ENCODE data around the gene NOS1AP.

Gene NOS1AP

GRCh38 chr1:162398999-162399580 is 329.6 kb downstream of the NOS1AP start:
- no peak for ATAC-seq

GRCh38 chr1:162400790-162401355 is 331.4 kb downstream of the NOS1AP start:
- TF ChIP-seq CREB5 (CRISPR knock-in tag; IDR thresholded peaks at IDR 0.05; ENCODE audit: low read depth) = no peak
- no peak for TF ChIP-seq CSRNP3 (CRISPR knock-in tag; IDR thresholded peaks at IDR 0.05)
- TF ChIP-seq ARNTL (CRISPR knock-in tag; IDR thresholded peaks at IDR 0.05; ENCODE audit: borderline replicate concordance, low read depth) = no peak
- TF ChIP-seq PATZ1 (CRISPR knock-in tag; IDR thresholded peaks at IDR 0.05; ENCODE audit: borderline replicate concordance) = no peak
- TF ChIP-seq OSR1 (CRISPR knock-in tag; IDR thresholded peaks at IDR 0.05) = no peak
- TF ChIP-seq ISL1 (CRISPR knock-in tag; IDR thresholded peaks at IDR 0.05) = no peak
- no peak for TF ChIP-seq TSHZ2 (CRISPR knock-in tag; IDR thresholded peaks at IDR 0.05)
- no peak for TF ChIP-seq ESRRG (CRISPR knock-in tag; IDR thresholded peaks at IDR 0.05)
- no peak for TF ChIP-seq ZNF8 (CRISPR knock-in tag; IDR thresholded peaks at IDR 0.05)
- no peak for TF ChIP-seq SNAI2 (CRISPR knock-in tag; IDR thresholded peaks at IDR 0.05)
- no peak for TF ChIP-seq GLIS3 (CRISPR knock-in tag; IDR thresholded peaks at IDR 0.05)
- TF ChIP-seq ZNF70 (CRISPR knock-in tag; IDR thresholded peaks at IDR 0.05) = no peak
- TF ChIP-seq ZFP30 (CRISPR knock-in tag; IDR thresholded peaks at IDR 0.05) = no peak
- no peak for TF ChIP-seq ZNF565 (CRISPR knock-in tag; conservative IDR thresholded peaks at IDR 0.05; ENCODE audit: low read depth)
- TF ChIP-seq TOX (CRISPR knock-in tag; IDR thresholded peaks at IDR 0.05; ENCODE audit: borderline replicate concordance) = no peak
- TF ChIP-seq CSDC2 (CRISPR knock-in tag; IDR thresholded peaks at IDR 0.05) = no peak
- no peak for TF ChIP-seq BACH2 (CRISPR knock-in tag; IDR thresholded peaks at IDR 0.05; ENCODE audit: borderline replicate concordance)
- TF ChIP-seq ZFP3 (CRISPR knock-in tag; IDR thresholded peaks at IDR 0.05) = no peak
- no peak for TF ChIP-seq RARB (CRISPR knock-in tag; IDR thresholded peaks at IDR 0.05)
- no peak for TF ChIP-seq POU6F1 (CRISPR knock-in tag; IDR thresholded peaks at IDR 0.05; ENCODE audit: borderline replicate concordance, low read depth)
- ATAC-seq = no peak

More at GRCh38 chr1:162398999-162399580, 329.6 kb downstream of the NOS1AP start:
- TF ChIP-seq OSR1 (CRISPR knock-in tag; IDR thresholded peaks at IDR 0.05) = no peak
- TF ChIP-seq GLIS3 (CRISPR knock-in tag; IDR thresholded peaks at IDR 0.05) = no peak
- TF ChIP-seq POU6F1 (CRISPR knock-in tag; IDR thresholded peaks at IDR 0.05; ENCODE audit: borderline replicate concordance, low read depth) = no peak
- TF ChIP-seq TCF4 (CRISPR knock-in tag; IDR thresholded peaks at IDR 0.05; ENCODE audit: borderline replicate concordance) = no peak
- TF ChIP-seq RARB (CRISPR knock-in tag; IDR thresholded peaks at IDR 0.05) = no peak
- TF ChIP-seq ZC3H10 (CRISPR knock-in tag; IDR thresholded peaks at IDR 0.05) = no peak
- no peak for TF ChIP-seq CREB5 (CRISPR knock-in tag; IDR thresholded peaks at IDR 0.05; ENCODE audit: low read depth)

Measured in SK-N-SH treated with all-trans-retinoic acid at 6 μM for 48 hours (cell line).